ENCODE measurements around the gene PPARA.
"Not testable (repeated sequence)": the region's sequence is repeated elsewhere in the genome, so short reads cannot be mapped to it uniquely, and the experiment has no call there.

The PPARA gene

GRCh38 chr22:46126853-46127385 lies 23.4 kb upstream of the PPARA start:
- DNase-seq (ENCODE audit: low read depth), result no peak

DNA sequence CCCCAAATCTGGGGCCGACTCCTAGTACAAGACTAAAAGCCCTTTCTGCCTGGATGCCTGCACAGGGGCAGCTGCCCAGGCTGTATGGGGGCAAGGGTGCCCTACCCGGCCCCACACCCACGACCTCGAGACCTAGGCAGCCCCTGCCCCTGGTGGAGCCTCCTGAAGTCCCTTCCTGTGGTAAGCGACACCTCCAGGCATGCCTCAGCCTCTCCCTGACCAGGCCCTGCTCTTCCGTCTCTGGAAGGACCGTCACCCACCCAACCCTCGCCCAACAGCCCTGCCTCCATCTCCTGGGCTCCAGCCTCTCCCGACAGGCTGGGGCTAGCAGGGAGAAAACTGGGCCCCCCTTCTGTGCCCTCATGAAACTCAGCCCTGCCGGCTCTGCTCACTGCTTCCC lies 22.8 kb upstream of the PPARA start:
- DNase-seq (ENCODE audit: low read depth), result no peak

DNA sequence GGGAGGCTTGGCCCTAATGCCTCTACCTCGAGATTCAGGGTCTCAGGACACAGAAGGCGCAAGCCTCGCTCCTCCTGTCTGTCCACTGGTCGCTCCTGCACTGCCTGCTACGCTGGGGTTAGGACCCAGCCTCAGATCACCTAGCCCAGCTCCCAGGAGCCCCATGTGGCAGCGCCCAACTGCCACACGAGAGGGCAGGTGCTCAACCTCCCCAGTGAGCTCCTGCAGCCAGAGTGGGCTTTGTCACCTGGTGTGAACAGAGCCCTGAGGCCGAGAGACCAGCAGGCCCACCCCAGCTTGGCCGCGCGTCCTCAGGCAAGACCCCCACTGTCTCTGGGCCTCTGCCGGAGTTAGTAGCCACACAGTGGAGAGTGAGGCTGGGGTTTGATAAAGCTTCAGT lies 21.7 kb upstream of the PPARA start:
- no peak for DNase-seq (ENCODE audit: low read depth)

GRCh38 chr22:46129390-46130041 lies 20.8 kb upstream of the PPARA start:
- DNase-seq (ENCODE audit: low read depth), result no peak

- DNase-seq (ENCODE audit: low read depth), result no peak
Observed at GRCh38 chr22:46131151-46131587, 19.2 kb upstream of the PPARA start.

DNA sequence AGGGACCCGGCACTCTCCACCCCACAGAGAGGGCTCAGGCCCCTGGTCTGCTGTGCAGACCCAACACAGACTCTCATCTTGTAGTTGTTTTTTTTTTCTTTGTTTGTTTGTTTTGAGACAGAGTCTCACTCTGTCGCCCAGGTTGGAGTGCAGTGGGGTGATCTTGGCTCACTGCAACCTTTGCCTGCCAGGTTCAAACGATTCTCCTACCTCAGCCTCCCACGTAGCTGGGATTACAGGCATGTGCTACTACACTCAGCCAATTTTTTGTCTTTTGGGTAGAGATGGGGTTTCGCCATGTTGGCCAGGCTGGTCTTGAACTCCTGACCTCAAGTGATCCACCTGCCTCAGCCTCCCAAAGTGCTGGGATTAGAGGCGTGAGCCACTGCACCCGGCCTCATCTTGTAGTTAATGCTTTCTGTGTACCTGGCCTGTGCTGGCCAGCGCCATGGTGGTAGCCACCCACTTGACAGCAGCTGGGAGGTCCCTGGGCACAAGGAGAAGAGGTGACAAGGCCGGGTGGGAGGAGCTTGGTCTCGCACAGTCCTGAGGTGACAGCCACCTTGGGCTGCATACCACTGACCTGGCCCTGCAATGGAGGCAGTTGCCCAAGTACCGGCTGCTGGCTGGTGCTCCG lies 18.0 kb upstream of the PPARA start:
- not testable (repeated sequence) for DNase-seq (ENCODE audit: low read depth)

GRCh38 chr22:46132830-46133587 lies 17.3 kb upstream of the PPARA start:
- no peak for DNase-seq (ENCODE audit: low read depth)

- DNase-seq (ENCODE audit: low read depth), result no peak
Observed at GRCh38 chr22:46133588-46133855, 16.8 kb upstream of the PPARA start.

GRCh38 chr22:46134111-46134705 lies 16.1 kb upstream of the PPARA start:
- DNase-seq (ENCODE audit: low read depth), result no peak

DNA sequence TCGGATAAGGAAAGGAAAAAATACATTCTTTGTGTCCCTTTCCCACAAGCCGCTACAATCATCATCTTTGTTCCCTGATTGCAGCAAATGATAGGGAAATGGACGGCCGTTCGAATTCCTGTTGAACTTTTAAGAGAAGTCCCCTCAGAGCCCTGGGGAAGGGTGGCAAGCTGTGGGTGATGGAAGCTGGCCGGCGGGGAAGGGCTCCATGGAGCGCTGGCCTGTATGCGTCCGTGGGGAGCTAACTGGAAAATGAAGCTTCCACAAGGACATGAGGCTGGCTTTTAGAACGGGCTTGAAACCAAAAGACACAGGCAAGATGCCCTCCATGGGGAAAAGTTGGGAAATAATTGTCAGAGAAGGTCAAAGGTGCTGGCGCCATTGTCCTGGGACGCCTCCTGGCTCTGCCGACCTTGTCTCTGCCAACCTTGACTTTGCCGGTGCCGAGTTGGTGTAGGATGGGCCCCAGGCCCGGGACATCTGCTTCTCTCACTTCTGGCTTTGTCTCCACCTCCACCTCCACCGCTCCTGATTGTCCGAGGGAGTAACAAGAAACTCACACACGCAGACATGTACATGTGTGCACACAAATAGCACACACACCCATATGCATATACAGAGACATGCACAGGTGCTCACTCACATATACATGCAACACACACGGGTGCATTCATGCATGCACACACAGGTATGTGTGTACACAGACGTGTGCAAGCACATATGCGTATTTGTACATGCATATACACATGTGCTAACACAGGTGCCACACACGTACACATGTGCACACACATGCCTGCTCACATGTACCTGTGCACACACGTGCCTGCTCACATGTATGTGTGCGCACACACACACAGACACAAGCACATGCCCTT lies 14.5 kb upstream of the PPARA start:
- DNase-seq (ENCODE audit: low read depth), result no peak

DNA sequence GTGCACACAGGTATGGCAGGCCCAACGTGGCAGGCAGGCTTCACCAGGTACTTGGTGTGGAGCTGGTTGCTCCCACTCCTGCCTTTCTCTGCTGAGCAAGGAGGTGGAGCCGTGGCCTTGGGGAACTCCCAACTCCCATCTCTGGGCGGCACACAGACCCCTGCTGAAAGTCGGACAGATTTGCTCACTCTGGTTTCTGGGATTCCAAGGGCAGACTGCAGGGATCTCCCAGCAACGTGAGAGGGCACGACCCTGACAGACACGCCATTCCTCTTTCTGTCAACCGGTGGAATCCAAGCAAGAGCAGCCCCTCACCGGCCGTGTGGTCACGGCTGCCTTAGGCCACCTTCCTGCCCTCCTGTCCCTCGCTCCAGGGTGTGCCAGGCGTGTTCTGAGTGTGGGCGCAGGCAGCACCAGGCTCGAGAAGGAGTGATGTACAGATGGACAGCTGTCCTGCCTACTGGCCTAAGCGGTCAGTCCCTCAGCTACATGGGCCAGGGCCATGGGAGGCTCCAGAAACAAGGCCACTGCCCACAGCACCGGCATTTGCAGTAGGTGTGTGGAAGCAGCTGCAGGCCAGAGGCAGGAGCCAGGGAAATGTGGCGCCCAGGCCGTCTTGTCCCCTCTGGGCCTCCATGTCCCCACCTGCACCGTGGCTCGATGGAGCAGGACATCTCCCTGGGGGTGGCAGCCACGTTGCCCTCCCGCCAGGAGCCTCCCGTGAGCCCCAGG lies 13.7 kb upstream of the PPARA start:
- no peak for DNase-seq (ENCODE audit: low read depth)

- DNase-seq (ENCODE audit: low read depth), result no peak
Observed at GRCh38 chr22:46137218-46137766, 13.0 kb upstream of the PPARA start.

- no peak for DNase-seq (ENCODE audit: low read depth)
Observed at GRCh38 chr22:46138058-46138797, 12.1 kb upstream of the PPARA start.

DNA sequence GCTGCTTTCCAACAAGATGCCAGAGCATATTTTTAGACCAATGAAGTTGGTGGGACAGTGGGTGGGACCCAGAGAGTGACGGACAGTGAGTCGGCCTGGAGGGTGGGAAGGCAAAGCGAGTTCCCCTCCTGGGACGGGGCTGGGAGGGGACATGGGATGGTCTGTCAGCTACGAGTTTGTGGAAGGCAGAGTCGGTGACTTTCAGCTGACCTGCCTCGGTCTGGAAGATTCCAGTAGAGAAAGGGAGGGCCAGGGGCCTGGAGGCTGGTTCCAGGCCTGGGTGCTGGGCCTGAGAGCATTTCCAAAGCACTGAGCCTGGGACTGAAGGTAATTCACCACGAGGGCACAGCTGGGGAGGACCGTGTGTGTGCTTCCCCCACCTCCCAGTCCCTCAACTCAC lies 10.9 kb upstream of the PPARA start:
- not testable (repeated sequence) for DNase-seq (ENCODE audit: low read depth)

DNA sequence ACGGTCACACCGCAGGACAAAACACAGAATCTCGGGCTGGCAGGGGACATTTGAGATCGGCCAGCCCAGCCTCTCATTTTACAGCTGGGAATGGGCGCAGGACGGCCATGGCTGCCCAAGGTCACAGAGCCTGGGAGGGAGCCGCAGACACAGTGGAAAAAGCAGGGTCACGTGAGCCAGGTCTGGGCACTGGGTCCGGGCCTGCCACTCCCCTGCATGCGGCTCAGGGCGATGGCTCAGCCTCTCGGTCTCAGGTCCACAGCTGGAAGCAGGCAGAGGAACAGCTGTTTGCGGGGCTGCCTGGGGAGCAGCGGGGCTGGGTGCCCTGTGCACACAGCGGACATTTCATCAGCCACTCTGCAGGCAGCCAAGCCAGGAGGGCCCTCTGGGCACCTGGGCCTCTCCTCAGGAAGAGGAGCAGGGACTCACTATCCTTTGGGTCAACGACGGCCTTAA lies 10.4 kb upstream of the PPARA start:
- DNase-seq (ENCODE audit: low read depth), result no peak

- no peak for DNase-seq (ENCODE audit: low read depth)
Observed at GRCh38 chr22:46140989-46141928, 9.1 kb upstream of the PPARA start.

DNA sequence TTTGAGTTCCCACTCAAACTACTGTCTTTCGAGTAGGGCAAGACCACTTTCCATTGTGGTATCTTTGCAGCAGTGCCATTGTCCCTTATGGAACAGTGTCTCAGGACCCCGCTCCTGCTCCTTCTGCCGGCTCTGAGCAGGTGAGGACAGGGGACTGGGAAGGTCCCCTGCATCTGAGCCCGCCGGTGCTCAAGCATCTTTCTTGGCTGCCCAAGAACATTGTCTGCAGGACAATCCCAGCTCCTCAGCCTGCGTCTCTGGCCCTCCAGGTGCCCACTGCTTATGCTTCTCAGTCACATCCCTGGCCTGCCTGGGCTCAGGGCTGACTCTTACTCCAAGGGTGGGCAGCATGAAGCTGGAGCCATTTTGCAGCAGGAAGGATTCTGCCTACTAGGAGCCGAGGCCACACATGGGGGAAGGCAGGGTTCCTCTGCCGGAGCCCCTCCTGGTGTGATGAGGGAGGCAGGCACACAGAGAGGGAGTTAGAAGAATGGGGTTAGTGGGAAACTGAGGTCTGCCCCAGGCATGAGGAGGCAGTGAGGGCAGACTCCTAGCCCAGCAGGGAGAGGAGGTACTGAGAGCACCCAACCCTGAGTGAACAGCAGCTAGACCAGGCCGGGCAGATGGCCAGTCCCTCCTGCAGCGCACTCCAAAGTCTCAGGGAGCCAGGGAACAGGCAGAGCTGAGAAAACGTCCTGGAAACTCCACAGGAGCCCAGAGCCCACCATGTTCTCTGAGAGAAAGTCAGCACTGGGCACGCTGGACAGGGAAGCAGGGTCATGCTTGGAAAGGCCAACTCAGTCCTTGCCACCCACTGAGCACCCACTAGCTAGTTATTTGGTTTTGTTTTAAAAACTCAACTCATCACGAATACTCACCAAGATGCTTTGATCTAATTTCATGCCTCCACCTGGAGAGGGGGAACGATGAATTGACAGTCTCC lies 7.5 kb upstream of the PPARA start:
- DNase-seq (ENCODE audit: low read depth), result no peak

Data from HS-27A (cell line).